C4-2B (cell line): ENCODE measurements around the gene FAM184A.

Experiments
- CTCF ChIP-seq: fragments of 450-650 bp; conservative IDR thresholded peaks from 2 replicates; pipeline ENCODE4 v1.5.1; 2017; ENCODE audit warnings: mild to moderate bottlenecking
- ZFX ChIP-seq: fragments of 450-650 bp; IDR thresholded peaks from 2 replicates; pipeline ENCODE4 v1.6.1; 2017

GRCh38 chr6:118982575-118982911 is 95.9 kb downstream of the FAM184A start:
- TF ChIP-seq CTCF (no peak), ZFX (no peak)
